ENCODE measurements around the gene DSCAML1. TPM values are rescaled to one million over a fixed set of nuclear protein-coding genes. Genes with fewer than 3 reads are reported as not detected.

DSCAML1 gene
- total RNA-seq, 1 experiment from 2014 or later: not detected

GRCh38 chr11:117385906-117386305, 411.1 kb downstream of the DSCAML1 start:
- no peak for DNase-seq (ENCODE audit: low read depth)

DNA sequence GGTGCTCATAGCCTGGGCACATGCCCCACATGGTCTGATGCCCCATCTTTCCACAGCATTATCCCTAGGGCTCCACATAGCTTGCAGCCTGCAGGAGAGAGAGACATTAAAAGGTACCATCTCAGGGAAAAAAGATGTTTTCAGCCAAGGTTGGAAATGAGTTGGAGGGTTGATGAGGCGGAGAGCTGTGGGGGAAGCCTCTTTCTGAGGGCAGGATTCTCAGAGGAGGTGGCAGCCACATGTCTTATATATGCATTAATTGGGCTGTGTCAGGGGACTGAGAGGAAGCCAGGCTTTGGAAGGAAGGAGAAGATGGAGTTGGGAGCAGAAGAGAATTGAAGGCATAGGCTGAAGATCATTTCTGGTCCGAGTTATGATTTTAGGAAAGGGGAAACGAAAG, 411.5 kb downstream of the DSCAML1 start:
- DNase-seq (ENCODE audit: low read depth): no peak

GRCh38 chr11:117384045-117384444, 413.0 kb downstream of the DSCAML1 start:
- DNase-seq (ENCODE audit: low read depth): peak; percentile 90

- no peak for DNase-seq (ENCODE audit: low read depth)
These were observed 414.3 kb downstream of the DSCAML1 start for GRCh38 chr11:117382746-117383145.

- no peak for DNase-seq (ENCODE audit: low read depth)
These were observed 415.3 kb downstream of the DSCAML1 start for GRCh38 chr11:117381481-117382387.

- DNase-seq (ENCODE audit: low read depth): no peak
These were observed 416.3 kb downstream of the DSCAML1 start for GRCh38 chr11:117380676-117381075.

GRCh38 chr11:117378976-117379865, 417.8 kb downstream of the DSCAML1 start:
- no peak for DNase-seq (ENCODE audit: low read depth)

Other genes starting within 250 kb of the DSCAML1 start
- gene FXYD2, start 27.5 kb upstream of the DSCAML1 start, total RNA-seq (2014; rRNA removed): not detected in 2 replicates
- 0.19 and 0.34 TPM in 2 replicates for gene FXYD6, start 79.4 kb upstream of the DSCAML1 start, total RNA-seq (2014; rRNA removed)
- gene TMPRSS13, start 132.2 kb upstream of the DSCAML1 start, total RNA-seq (2014; rRNA removed): not detected in 2 replicates
- not detected in 2 replicates for gene IL10RA, start 189.2 kb upstream of the DSCAML1 start, total RNA-seq (2014; rRNA removed)